Endothelial cell of umbilical vein (primary cell): ENCODE data around the gene GTF3C1. TPM values are rescaled to one million over a fixed set of nuclear protein-coding genes. Genes with fewer than 3 reads are reported as not detected.

Experiments used
- BruUV-seq: library from RNA; stranded (reverse); fragments of 400-500 nt; replicated peaks from 2 replicates; lab custom pipeline; 2021; lab: Mats Ljungman, UMichigan
- CTCF ChIA-PET: fragments of 300-600, 350-600 bp; sonication (Branson Sonifier 250); formaldehyde crosslinking; loops from one replicate; lab custom pipeline; 2021; ENCODE audit warnings: antibody characterized with exemption, inconsistent platforms; lab: Charles Lee
- POLR2A ChIA-PET: fragments of 300-600, 350-600 bp; sonication (Branson Sonifier 250); formaldehyde crosslinking; loops from one replicate; lab custom pipeline; 2021; ENCODE audit warnings: antibody characterized with exemption, inconsistent platforms; lab: Charles Lee
- DNase-seq: peaks from one replicate; pipeline ENCODE4 v3.0.0-alpha.2; 2011; ENCODE audit warnings: low read depth, low spot score
- FAIRE-seq: peaks from 2 replicates; lab custom pipeline; 2011; peaks lifted over from hg19 to GRCh38; lab: Jason Lieb, UNC
- H2AFZ ChIP-seq: 2 replicates; pipeline ENCODE4 v1.6.0; 2012; ENCODE audit warnings: low read depth, low read length, control low read depth, inconsistent platforms
- H3K27ac ChIP-seq: 2 replicates; pipeline ENCODE4 v1.5.1; 2011; ENCODE audit warnings: low read depth, mild to moderate bottlenecking, control low read depth, low read length, moderate library complexity; ENCODE audit not compliant: insufficient read depth
- H3K27me3 ChIP-seq, 2 experiments: 2 replicates each; pipeline versions ENCODE4 v1.6.0 to v1.6.1; 2011; ENCODE audit warnings: low read length in 2 of 2, mixed read lengths in 1 of 2; ENCODE audit not compliant: control insufficient read depth in 2 of 2, insufficient read depth in 2 of 2
- H3K36me3 ChIP-seq, 2 experiments: 2 replicates in 1 of 2; 3 replicates in 1 of 2; pipeline ENCODE4 v1.5.1; 2011; ENCODE audit warnings: low read length in 2 of 2, mild to moderate bottlenecking in 1 of 2, moderate library complexity in 1 of 2; ENCODE audit not compliant: control insufficient read depth in 2 of 2, insufficient read depth in 2 of 2; ENCODE audit errors: extremely low read depth in 1 of 2
- H3K4me1 ChIP-seq: 3 replicates; pipeline ENCODE4 v1.5.1; 2011; ENCODE audit warnings: mild to moderate bottlenecking, low read length; ENCODE audit not compliant: control insufficient read depth, insufficient read depth; ENCODE audit errors: extremely low read depth
- H3K4me2 ChIP-seq: 2 replicates; pipeline ENCODE4 v1.6.1; 2011; ENCODE audit warnings: low read length, control low read depth, mixed read lengths; ENCODE audit not compliant: insufficient read depth
- H3K4me3 ChIP-seq, 3 experiments: fragments of 200-600 bp in 1 of 3; sonication (generic), shearing (Covaris generic) in 1 of 3; replicated peaks in 1 of 3; 2 replicates each; pipeline ENCODE4 v1.5.1; 2011 to 2016; ENCODE audit warnings: control low read depth in 3 of 3, low read length in 3 of 3, mild to moderate bottlenecking in 2 of 3, inconsistent platforms in 1 of 3, low read depth in 1 of 3, moderate library complexity in 1 of 3; ENCODE audit not compliant: insufficient read depth in 1 of 3
- H3K79me2 ChIP-seq: 2 replicates; pipeline ENCODE4 v1.6.0; 2012; ENCODE audit warnings: low read length, inconsistent platforms; ENCODE audit not compliant: control insufficient read depth, insufficient read depth
- H3K9ac ChIP-seq: replicated peaks from 2 replicates; pipeline ENCODE3; 2011; ENCODE audit warnings: low read length, control low read depth; ENCODE audit not compliant: insufficient read depth; ENCODE audit errors: extremely low read depth
- H3K9me1 ChIP-seq: replicated peaks from 3 replicates; pipeline ENCODE4 v1.6.0; 2011; ENCODE audit warnings: mild to moderate bottlenecking, low read length; ENCODE audit not compliant: control insufficient read depth, insufficient read depth; ENCODE audit errors: extremely low read depth
- H3K9me3 ChIP-seq: replicated peaks from 2 replicates; pipeline ENCODE4 v1.5.1; 2012; ENCODE audit warnings: low read length, inconsistent platforms; ENCODE audit not compliant: control insufficient read depth, insufficient read depth
- H4K20me1 ChIP-seq: replicated peaks from 2 replicates; pipeline ENCODE3; 2011; ENCODE audit warnings: mild to moderate bottlenecking, low read length; ENCODE audit not compliant: control insufficient read depth, insufficient read depth; ENCODE audit errors: extremely low read depth
- CTCF ChIP-seq, 2 donors: IDR thresholded peaks; 1 replicate in 1 of 2; 2 replicates in 1 of 2; pipeline ENCODE4 v1.5.1; 2011; ENCODE audit warnings: low read length in 2 of 2, mild to moderate bottlenecking in 2 of 2, moderate library complexity in 2 of 2, control low read depth in 1 of 2, inconsistent platforms in 1 of 2, low read depth in 1 of 2; ENCODE audit not compliant: insufficient read depth in 1 of 2; ENCODE audit errors: extremely low read depth in 1 of 2
- EZH2 ChIP-seq: IDR thresholded peaks from 2 replicates; pipeline ENCODE4 v1.6.1; 2012; ENCODE audit warnings: borderline replicate concordance, low read depth, mild to moderate bottlenecking, moderate library complexity, low read length, inconsistent platforms; ENCODE audit not compliant: severe bottlenecking
- FOS ChIP-seq: IDR thresholded peaks from 2 replicates; pipeline ENCODE4 v1.6.1; 2011; ENCODE audit warnings: mild to moderate bottlenecking, low read length, moderate library complexity, borderline replicate concordance; ENCODE audit not compliant: insufficient read depth
- GATA2 ChIP-seq: IDR thresholded peaks from 2 replicates; pipeline ENCODE4 v1.7.0; 2011; ENCODE audit warnings: low read depth, mild to moderate bottlenecking, moderate library complexity, mixed read lengths, low read length; ENCODE audit not compliant: insufficient read length, insufficient read depth
- JUN ChIP-seq: IDR thresholded peaks from 2 replicates; pipeline ENCODE4 v1.6.1; 2011; ENCODE audit warnings: borderline replicate concordance, low read depth; ENCODE audit not compliant: insufficient read length, insufficient read depth
- MAX ChIP-seq: IDR thresholded peaks from 2 replicates; pipeline ENCODE4 v1.6.1; 2011; ENCODE audit not compliant: insufficient read depth, insufficient read length
- MYC ChIP-seq: IDR thresholded peaks from one replicate; pipeline ENCODE4 v1.6.1; 2011; ENCODE audit warnings: mild to moderate bottlenecking, low read depth, low read length
- POLR2A ChIP-seq: IDR thresholded peaks from 2 replicates; pipeline ENCODE4 v1.6.1; 2012; ENCODE audit warnings: low read depth, mild to moderate bottlenecking, control low read depth, low read length
- POLR2AphosphoS5 ChIP-seq: IDR thresholded peaks from 2 replicates; pipeline ENCODE4 v1.6.1; 2012; ENCODE audit warnings: low read depth, mild to moderate bottlenecking, control low read depth, low read length, moderate library complexity; ENCODE audit not compliant: insufficient read depth
- dilution Hi-C: fragments of 300-500 bp; cut with MboI; formaldehyde crosslinking; loops from one replicate; pipeline ENCODE4 v1.15.0; 2019; ENCODE audit warnings: low sequenced_read_pairs; ENCODE audit not compliant: extremely low pct_ligation_motif_present
- intact Hi-C: fragments of 100-400 bp; cut with micrococcal nuclease; formaldehyde crosslinking; loops from one replicate; pipeline ENCODE4 v1.10.0; 2022
- polyA plus RNA-seq, 4 experiments: library from polyadenylated mRNA; depleted of rRNA in 3 of 4; stranded (reverse) in 3 of 4; unstranded in 1 of 4; fragments of >200 nt; gene quantifications; 2 replicates each; pipeline versions ENCODE4 v1.2.1 to v1.2.3, GENCODE V29; 2011 to 2012; ENCODE audit warnings: missing spikeins in 1 of 4
- total RNA-seq: library from RNA; stranded (reverse); gene quantifications from 2 replicates; pipeline ENCODE4 v1.2.3, GENCODE V29; 2021

The GTF3C1 gene
- total and polyA plus RNA-seq, 2 donors (not counting 3 experiments of a cell fraction or from before 2014, with no cell fraction given) = 58.1 to 86.1 TPM

GRCh38 chr16:27427538-27427937 is 122.2 kb downstream of the GTF3C1 start:
- no peaks in the 10 kb centered on the region for H3K36me3 ChIP-seq
- no peak for DNase-seq
- H3K9ac ChIP-seq = no peak overlapping the region
- H3K27ac ChIP-seq = no peak overlapping the region
- H3K4me2 ChIP-seq = no peak overlapping the region
- dilution Hi-C loops (no loop called here), intact Hi-C loops (no loop called here)
- no peak overlapping the region for H2AFZ ChIP-seq
- ChIA-PET CTCF (interaction anchor here (1.1 kb wide), 1 partner anchor 440 kb away, joined by 3 read pairs; no protein-coding TSS in a partner anchor), POLR2A (interaction anchor here (0.5 to 0.6 kb wide), 2 partner anchors 153 to 256 kb away, joined by 4 read pairs; no protein-coding TSS in a partner anchor)
- no peaks in the 10 kb centered on the region for H3K4me1 ChIP-seq
- H3K9me1 ChIP-seq = no peaks in the 10 kb centered on the region
- no peak for TF ChIP-seq POLR2A
- TF ChIP-seq GATA2 = no peak
- TF ChIP-seq FOS = no peak
- TF ChIP-seq MAX = no peak
- TF ChIP-seq CTCF (IDR thresholded peaks at IDR 0.05; ENCODE audit: extremely low read depth in 1 of 2, insufficient read depth in 1 of 2, low read depth in 1 of 2, low read length in 2 of 2) = no peak
- no peak for TF ChIP-seq JUN
- TF ChIP-seq MYC = no peak
- TF ChIP-seq POLR2AphosphoS5 = no peak
- no peak for TF ChIP-seq EZH2
- no peak overlapping the region for H3K4me3 ChIP-seq
- no TSS peak for BruUV-seq
- H3K27me3 ChIP-seq = no peaks in the 10 kb centered on the region
- no peaks in the 10 kb centered on the region for H3K79me2 ChIP-seq
- FAIRE-seq = no peak
- H4K20me1 ChIP-seq = no peaks in the 10 kb centered on the region
- no peaks in the 10 kb centered on the region for H3K9me3 ChIP-seq
